Putamen (tissue), 1 donor: ENCODE measurements around the gene SLC22A15.
A peak's percentile ranks its signal among the peaks of the same experiment; 100 is the strongest.
"Not testable (repeated sequence)": the region's sequence is repeated elsewhere in the genome, so short reads cannot be mapped to it uniquely, and the experiment has no call there.

ENCODE experiments used
- DNase-seq: peaks from one replicate; pipeline ENCODE4 v3.0.0-alpha.2; 2016; ENCODE audit warnings: low spot score

Gene SLC22A15

DNA sequence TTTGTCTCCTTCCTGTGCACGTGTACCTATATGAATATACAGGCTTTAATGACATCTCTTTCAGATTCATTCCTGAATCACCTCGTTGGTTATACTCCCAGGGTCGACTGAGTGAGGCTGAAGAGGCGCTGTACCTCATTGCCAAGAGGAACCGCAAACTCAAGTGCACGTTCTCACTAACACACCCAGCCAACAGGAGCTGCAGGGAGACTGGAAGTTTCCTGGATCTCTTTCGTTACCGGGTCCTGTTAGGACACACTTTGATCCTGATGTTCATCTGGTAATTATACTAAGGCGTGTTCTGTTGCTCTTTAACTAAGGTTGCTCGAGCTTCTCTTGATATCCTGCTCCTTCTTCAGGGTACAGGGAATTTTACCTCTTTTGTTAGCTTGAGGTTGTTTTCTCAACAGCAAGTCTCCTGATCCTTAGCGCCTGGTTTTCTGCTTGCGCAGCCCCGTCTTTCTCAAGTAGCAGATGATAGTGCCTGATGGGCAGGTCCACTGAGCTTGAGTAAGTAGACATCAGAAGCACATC is 55.1 kb downstream of the SLC22A15 start:
- DNase-seq: no peak

DNA sequence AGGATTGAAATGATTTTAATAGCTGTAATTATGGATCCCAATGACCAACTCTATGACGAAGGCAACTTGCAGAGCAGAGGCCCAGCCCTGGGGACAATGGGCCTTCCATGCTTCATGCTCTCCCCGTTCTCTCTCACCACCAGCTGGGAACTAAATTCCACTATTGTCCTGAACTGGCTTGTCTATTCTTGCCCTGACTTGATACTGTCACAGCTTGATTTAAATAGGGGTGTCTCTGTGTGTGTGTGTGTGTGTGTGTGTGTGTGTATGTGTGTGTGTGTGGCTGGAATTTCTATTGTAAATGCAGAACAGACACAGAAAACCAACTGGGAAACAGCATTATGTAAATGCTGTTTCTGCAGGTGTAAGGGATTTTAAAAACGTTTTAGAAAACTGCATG is 57.0 kb downstream of the SLC22A15 start:
- peak; percentile 94 for DNase-seq

DNA sequence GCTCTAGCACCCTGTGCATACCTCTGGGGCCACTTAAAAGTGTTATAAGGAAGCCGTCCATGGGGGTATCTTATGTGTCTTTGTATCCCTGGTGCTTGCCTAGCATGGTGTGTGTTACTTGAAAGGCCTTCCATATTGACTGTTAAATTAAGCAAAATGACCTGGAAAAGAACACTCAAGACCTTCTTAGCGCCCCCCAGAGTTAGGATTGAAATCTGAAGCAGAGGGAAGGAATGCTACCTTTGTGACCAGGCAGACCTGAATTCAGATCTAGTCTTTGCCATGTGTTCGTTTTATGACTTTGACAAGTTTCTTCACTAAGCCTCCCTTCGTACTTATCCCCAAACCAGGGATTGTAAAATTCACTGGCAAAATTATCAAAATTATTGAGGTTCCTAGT is 59.9 kb downstream of the SLC22A15 start:
- no peak for DNase-seq

DNA sequence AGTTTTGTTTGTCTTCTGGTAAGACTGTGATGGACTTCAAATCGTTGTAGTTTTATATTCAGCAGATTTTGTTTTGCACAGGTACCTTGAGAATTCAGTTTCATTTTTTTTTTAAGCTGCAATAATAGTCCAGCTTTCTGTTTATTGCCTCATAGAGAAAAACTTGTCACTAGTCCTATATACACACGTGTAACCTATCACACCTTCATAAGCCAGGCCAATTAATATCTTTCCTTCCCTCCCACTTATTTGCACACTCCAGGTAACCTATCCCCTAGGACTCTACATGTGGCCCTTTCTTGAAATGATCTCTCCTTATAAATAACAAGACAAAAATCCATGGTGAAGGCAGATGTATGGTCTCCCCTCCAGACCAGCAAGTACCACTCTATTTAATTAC is 62.4 kb downstream of the SLC22A15 start:
- DNase-seq: no peak

DNA sequence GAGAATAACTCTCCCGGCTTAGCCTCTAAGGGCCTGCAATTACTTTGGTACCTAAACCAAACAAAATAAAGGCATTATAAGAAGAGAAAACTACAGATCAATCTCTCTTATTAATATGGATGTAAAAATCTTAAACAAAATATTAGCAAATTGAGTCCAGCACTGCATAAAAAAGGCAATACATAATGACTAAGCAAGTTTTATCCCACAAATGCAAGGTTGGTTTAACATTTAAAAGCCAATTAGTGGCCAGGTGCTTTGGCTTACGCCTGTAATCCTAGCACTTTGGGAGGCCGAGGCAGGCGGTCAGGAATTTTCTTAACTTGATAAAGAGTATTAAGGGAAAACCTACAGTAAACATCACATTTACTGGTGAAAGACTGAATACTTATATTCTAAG is 67.8 kb downstream of the SLC22A15 start:
- DNase-seq: no peak

DNA sequence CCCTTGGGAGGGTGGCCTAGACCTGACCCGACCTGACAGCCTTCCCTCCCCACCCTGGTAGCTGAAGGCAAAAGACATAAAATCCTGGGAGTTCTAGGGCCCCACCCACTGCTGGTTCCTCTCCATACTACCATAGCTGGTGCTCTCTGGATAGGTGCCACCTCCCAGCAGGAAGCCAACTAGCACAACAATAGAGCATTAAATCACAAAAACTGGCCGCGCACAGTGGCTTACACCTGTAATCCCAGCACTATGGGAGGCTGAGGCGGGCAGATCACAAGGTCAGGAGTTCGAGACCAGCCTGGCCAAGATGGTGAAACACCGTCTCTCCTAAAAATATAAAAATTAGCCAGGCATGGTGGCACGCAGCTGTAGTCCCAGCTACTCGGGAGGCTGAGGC is 70.6 kb downstream of the SLC22A15 start:
- DNase-seq: not testable (repeated sequence)

DNA sequence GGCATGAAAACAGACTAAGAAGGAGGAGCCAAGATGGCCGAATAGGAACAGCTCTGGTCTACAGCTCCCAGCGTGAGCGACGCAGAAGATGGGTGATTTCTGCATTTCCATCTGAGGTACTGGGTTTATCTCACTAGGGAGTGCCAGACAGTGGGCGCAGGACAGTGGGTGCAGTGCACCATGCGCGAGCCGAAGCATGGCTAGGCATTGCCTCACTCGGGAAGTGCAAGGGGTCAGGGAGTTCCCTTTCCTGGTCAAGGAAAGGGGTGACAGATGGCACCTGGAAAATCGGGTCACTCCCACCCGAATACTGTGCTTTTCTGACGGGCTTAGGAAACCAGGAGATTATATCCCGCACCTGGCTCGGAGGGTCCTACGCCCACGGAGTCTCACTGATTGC is 75.6 kb downstream of the SLC22A15 start:
- DNase-seq: not testable (repeated sequence)

DNA sequence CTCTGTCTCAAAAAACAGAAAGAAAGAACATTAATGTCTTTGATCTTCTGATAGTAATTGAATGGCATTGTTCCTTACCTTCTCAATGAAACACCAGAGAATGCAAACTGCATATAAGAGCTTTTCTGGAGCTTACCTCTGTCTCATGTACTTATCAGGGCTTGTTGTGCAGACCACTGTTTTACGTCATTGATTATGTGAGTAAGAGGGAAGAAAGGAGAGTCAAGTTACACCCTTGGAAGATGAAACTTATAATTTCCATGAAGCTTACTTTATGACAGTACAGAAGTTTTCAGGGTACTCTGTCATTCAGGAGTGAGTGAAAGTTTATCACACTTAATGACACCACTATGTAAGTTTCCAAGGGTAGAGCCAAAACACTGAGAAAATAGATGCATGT is 85.9 kb downstream of the SLC22A15 start:
- DNase-seq: no peak

DNA sequence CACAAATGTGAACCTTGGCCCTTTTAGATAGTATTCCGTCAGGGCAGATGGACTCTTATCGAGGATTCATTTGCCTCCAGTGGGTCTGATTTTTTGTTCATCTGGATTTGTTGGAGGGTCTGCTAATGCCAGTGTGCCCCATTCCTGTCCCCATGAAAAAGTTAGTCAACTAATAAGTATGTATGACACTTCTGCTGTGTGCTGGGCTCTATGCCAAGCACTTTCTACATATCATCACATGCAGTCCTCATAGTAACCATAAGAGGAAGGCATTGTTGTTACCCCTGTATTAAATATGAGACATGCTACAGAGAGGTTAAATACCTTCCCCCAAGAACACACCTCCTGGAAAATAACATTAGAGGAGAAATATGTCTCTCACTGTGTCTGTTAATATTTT is 88.3 kb downstream of the SLC22A15 start:
- no peak for DNase-seq

DNA sequence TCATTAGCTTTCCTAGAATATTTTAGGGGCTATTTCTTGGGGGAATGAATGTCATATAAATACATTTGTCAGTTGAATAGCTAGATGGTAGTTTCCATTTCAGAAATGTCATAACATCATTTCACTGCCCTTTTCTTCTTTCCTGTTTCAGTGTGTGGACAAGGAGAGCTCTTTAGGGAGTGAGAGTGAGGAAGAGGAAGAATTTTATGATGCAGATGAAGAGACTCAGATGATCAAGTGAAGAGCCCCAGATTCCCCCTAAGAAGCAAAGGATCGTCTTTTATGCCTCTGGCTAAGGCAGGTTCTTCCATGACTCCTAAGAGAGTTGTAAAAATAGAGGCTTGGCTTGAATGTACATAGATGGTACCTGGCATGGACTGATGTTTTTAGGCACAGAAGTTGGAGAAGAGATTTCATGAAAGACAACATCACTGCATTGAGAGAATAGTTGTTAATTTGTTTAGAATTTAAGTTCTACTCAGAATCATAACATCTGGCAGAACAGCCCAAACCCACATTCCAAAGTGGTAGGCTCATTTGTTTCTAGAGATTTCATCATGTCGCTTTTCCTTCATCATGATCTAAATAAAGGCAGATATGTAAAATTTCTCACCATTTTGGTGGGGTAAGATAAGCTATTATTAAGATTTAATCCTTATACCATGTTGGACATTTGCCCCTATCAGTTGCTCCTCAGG is 90.7 kb downstream of the SLC22A15 start:
- no peak for DNase-seq

DNA sequence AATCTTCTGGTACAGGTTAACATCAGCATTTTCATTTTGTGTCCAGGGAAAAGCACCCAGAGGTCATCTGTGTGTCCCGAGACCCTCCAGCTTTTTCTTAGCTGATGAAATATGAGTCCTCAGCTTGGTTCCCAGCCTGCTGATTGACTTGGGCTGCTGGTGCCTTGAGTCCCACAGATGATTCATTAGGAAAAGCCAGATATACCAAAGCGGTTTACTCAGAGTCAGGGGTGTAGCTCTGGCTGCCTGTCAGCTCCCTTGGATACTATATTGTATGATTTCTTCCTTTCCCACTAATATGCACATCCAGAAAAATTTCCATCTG is 91.2 kb downstream of the SLC22A15 start:
- no peak for DNase-seq

DNA sequence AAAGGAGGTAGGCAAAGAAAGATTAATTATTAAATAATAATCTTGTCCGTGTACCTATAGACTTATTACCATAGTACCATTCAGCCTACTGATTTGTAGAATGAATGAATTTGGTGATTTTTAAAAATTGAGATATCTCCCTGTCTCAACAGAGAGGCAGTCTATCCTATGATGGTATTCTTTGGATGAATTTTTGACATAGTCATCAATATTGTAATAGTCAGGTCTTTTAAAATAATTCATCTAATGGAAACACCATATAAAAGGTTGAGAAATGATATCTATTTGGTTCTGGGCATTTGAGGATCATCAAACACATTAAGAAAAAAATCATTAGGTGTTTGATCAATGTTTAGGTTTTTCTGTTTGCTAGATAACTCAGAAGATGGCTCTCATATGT is 99.3 kb downstream of the SLC22A15 start:
- no peak for DNase-seq

DNA sequence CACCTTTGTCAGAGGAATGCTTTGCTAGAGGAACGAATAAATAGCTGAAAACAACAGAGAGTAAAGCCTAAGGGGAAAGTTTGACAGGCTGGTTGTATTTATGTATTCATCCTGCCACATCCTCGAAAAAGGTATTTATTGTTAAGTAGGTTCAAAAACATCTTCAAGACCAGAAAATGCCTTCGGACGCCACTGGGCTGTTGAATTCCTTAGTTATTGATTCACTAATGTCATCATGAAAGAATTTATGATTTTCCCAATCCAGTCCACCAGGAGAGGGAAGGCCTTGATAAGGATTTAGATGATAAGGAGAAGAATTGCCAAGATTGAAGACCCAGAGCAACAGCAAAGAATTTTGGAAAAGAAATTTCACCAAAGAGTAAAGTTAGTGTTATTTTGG is 99.7 kb downstream of the SLC22A15 start:
- no peak for DNase-seq

DNA sequence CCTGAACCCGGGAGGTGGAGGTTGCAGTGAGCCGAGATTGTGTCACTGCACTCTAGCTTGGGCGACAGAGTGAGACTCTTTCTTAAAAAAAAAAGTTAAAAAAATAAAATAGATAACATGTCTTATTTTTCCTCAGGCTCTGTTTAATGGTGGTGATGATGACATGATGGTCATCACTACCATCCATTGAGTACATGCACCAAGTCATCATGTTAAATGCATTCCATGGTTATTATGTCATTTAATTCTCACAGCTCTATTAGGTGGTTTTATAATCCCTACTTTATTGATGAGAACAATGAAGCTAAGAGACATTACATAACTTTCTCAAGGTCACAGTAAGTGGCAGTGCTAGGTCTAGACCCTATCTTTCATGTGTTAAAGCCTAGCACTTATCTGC is 100.5 kb downstream of the SLC22A15 start:
- no peak for DNase-seq

DNA sequence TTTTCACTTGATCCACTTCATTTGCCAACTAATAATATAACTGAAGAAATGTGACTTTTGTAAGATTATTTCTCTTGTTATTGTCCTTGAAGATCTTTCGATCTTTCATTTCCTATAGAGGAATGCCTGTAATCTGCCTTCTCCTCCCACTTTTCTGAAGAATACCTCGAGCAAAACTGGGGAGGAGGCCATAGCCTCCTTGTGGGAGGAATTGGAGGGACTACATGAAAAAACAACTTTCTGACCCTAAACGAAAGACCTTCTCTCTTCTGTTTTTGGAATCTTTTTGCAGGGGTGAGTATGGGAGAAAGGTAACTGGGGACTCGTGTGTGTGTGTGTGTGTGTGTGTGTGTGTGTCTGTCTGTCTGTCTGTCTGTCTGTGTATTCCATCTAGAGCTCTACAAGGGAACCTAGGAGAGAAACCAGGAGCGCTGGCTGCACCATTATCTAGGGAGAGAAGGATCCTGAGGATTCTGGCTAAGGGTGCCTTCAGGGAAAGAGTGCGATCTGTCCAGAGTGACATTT is 102.4 kb downstream of the SLC22A15 start:
- no peak for DNase-seq

DNA sequence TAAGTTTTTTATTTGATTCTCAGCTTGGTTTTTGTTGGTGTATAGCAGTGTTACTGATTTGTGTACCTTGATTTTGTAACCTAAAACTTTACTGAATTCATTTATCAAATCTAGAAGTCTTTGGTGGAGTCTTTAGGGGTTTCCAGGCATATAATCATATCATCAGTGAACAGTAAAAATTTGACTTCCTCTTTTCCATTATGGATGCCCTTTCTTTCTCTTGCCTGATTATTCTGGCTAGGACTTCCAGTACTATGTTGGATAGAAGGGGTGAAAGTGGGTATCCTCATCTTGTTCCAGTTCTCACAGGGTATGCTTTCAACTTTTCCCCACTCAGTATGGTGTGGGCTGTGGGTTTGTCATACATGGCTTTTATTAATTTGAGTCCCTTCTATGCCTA is 111.3 kb downstream of the SLC22A15 start:
- DNase-seq: no peak

DNA sequence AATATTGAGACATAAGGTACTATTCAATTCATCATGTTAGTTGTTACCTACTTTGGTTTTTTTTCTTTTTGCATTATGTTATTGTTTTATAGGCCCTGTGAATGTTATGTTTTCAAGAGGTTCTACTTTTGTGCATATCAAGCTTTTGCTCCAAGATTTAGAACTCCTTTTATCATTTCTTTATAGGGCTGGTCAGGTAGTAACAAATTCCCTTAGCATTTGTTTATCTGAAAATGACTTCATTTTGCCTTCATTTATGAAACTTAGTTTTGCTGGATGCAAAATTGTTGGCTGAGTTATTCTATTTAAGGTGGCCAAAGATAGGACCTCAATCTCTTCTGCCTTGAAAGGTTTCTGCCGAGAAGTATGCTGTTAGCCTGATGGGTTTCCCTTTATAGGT is 113.6 kb downstream of the SLC22A15 start:
- DNase-seq: no peak

DNA sequence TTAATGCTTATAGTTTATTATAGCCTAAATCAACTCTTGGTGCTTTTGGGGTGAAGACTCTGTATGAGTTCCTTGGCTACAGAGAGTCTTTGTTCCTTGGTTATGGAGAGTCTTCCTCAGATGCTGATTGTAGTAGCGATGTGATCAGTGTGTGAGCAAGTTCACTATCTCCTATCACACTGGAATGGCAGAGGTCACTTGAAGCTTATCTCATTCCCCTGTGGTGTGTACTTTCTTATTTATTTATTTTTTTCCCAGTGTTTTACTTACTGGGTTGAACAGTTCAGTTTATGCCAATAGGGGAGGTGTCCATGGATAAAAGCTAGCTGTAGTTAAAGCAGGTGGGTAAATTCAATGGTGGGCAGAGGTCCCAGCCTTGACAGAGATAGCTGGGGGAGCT is 114.8 kb downstream of the SLC22A15 start:
- no peak for DNase-seq

DNA sequence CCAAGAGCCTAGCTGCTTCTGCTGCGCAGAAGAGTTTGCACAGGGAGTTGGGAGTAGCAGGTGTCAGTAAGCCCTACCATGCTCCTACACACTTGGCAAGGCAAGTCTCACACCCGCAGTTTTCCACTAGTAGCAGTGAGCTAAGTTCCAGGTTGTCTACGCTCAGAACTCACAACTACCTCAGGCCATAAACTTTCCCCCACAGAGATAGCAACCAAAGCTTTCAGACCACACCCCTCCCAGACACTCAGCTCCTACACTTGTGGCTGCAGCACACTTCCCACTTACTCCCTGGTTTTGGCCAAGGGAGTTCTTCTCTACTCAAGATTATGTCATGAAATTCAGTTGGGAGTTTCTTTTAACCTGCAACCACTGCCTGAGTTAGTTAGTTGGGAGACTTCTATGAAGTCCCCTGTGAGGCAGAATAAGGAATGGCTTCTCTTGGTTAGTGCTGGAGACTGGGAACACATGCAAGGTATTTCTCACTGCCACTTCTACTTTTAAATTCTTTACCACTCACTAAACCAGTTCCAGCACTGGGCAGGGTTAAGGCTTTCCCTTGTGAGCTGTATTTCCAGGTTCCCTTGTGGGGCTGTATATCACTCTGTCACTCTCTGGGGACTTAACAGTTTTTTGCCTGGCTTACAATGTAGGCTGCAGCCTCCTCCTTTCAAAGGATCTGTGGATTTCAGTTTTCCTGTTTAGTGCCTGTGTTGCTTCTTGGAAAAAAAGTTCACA is 116.6 kb downstream of the SLC22A15 start:
- no peak for DNase-seq

DNA sequence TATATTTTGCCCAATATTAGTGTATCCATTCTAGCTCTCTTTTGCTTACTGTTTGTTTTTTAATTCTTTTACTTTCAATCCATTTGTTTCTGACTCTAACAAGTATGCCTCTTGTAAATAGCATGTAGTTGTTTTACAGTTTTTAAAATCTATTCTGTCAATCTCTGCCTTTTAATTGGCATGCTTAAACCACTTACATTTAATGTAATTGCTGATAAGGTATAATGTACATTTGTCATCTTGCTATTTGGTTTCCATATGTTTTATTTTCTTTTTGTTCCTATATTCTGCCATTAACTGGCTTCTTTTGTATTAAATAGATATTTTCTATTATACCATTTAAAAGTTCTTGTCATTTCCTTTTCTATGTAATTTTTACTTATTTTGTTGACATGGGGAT is 118.7 kb downstream of the SLC22A15 start:
- DNase-seq: no peak

DNA sequence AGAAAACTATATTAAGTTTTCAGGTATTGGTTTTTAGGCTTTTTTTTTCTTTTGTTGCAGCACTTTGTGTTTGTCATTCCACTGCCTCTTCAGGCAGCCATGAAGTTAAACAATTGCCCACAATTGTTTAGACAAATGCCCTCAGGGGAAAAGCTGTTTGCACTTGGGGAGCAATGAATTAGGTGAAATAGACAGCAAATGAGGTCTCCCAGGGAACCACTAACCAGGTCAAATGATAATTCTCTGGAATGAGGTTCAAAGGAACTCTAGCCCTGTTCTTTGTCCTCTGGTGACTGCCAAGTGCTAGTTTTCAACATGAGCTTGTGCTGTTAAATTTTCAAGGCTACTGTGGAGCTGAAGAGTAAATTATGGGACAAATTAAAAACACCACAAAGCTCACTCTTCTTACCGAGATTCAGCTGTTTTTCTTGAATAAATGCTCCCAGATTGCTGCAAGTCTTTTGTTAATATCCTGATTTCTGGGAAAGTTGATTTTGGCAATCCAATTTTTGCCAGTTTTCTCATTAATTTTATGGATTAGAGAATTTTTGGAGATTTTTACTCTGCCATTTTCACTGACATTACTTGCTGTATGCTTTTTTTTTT is 119.8 kb downstream of the SLC22A15 start:
- DNase-seq: no peak

DNA sequence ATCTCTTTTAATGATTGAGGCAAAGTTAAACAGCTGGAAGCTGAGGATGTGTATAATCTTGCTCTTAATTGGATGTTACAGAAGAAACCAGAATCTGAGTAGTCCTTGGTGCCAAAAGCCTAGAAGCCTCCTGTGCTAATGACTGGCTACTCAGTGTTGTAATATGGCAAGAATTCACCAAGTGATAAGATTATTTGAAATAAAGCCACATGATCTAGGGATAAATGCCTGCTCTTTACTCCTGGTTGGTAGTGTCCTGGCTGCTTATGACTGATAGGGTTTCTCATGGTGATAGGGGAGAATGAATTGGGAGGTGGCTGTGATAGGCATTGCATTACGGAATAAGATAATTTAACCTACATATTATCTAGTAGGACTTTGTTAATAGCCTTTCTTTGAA is 121.3 kb downstream of the SLC22A15 start:
- DNase-seq: no peak

DNA sequence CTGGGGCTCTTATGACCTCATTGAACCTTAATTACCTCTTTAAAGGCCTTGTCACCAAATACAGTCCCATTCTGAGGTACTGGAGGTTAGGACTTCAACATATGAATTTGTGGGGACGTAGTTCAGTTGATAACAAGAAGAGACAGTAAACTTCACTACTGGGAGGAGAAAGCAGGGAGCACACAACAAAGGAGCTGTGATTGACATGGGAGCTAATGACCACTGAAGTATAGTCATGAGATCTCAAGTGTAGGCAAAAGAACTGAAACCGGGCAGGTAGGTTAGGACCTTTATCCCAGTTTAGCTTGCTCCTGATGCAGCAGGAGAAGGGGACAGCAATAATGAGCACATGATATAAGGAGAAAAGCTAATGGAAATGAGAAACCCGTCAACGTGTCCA is 123.1 kb downstream of the SLC22A15 start:
- no peak for DNase-seq
